ENCODE data around the gene ZNF532.

GRCh38 chr18:59009846-59010245, 145.2 kb downstream of the ZNF532 start:
- TF ChIP-seq GATA2 (IDR thresholded peaks at IDR 0.05; ENCODE audit: low read depth, low read length) (no peak), GATA3 (IDR thresholded peaks at IDR 0.05; ENCODE audit: low read depth, low read length) (no peak)

Measured in SH-SY5Y (cell line).